IPS-18a (cell line): Measurements from ENCODE around the gene ASPG.

Experiments
- H3K27ac ChIP-seq: one replicate; pipeline ENCODE4 v1.5.1; 2013; ENCODE audit warnings: low read length
- H3K27me3 ChIP-seq: one replicate; pipeline ENCODE4 v1.6.1; 2013; ENCODE audit warnings: mild to moderate bottlenecking, low read length; ENCODE audit not compliant: control insufficient read depth, insufficient read depth
- H3K36me3 ChIP-seq: one replicate; pipeline ENCODE4 v1.6.1; 2013; ENCODE audit warnings: low read depth, low read length; ENCODE audit not compliant: control insufficient read depth
- H3K4me1 ChIP-seq: one replicate; pipeline ENCODE4 v1.6.1; 2013; ENCODE audit warnings: low read depth, low read length; ENCODE audit not compliant: control insufficient read depth
- H3K4me3 ChIP-seq: one replicate; pipeline ENCODE4 v1.5.1; 2013; ENCODE audit warnings: low read length
- H3K9ac ChIP-seq: one replicate; pipeline ENCODE4 v1.6.1; 2013; ENCODE audit warnings: mild to moderate bottlenecking, low read length, moderate library complexity
- H3K9me3 ChIP-seq: one replicate; pipeline ENCODE4 v1.6.1; 2013; ENCODE audit warnings: low read depth, low read length; ENCODE audit not compliant: control insufficient read depth

Gene ASPG

GRCh38 chr14:104137297-104138097 lies 52.0 kb downstream of the ASPG start:
- H3K4me3 ChIP-seq, result peak overlapping the region; percentile 78
- no peaks in the 10 kb centered on the region for H3K36me3 ChIP-seq
- H3K9me3 ChIP-seq, result no peaks in the 10 kb centered on the region
- H3K27ac ChIP-seq, result no peak overlapping the region
- no peak overlapping the region for H3K9ac ChIP-seq
- peaks cover 26% of the 10 kb centered on the region for H3K4me1 ChIP-seq
- peaks cover 33% of the 10 kb centered on the region for H3K27me3 ChIP-seq

- Histone ChIP-seq H3K9me3 (no peaks in the 10 kb centered on the region), H3K4me3 (peak within 1 kb of the TSS; percentile 78), H3K9ac (peak within 1 kb of the TSS; percentile 22), H3K27me3 (peaks cover 33% of the 10 kb centered on the region), H3K36me3 (no peaks in the 10 kb centered on the region), H3K27ac (no peak within 1 kb of the TSS), H3K4me1 (peaks cover 26% of the 10 kb centered on the region)
Observed at GRCh38 chr14:104138098-104138717, 52.7 kb downstream of the ASPG start, which contains the start of gene KIF26A. TSS of gene KIF26A (plus strand) at chr14:104138587. CDS start at chr14:104138723, 136 bp downstream.

- Histone ChIP-seq H3K27ac (no peak overlapping the region), H3K36me3 (no peaks in the 10 kb centered on the region), H3K9ac (peak overlapping the region; percentile 22), H3K4me1 (peaks cover 26% of the 10 kb centered on the region), H3K9me3 (no peaks in the 10 kb centered on the region), H3K4me3 (peak overlapping the region; percentile 78), H3K27me3 (peaks cover 33% of the 10 kb centered on the region)
Observed at GRCh38 chr14:104138718-104139459, 53.4 kb downstream of the ASPG start.

DNA sequence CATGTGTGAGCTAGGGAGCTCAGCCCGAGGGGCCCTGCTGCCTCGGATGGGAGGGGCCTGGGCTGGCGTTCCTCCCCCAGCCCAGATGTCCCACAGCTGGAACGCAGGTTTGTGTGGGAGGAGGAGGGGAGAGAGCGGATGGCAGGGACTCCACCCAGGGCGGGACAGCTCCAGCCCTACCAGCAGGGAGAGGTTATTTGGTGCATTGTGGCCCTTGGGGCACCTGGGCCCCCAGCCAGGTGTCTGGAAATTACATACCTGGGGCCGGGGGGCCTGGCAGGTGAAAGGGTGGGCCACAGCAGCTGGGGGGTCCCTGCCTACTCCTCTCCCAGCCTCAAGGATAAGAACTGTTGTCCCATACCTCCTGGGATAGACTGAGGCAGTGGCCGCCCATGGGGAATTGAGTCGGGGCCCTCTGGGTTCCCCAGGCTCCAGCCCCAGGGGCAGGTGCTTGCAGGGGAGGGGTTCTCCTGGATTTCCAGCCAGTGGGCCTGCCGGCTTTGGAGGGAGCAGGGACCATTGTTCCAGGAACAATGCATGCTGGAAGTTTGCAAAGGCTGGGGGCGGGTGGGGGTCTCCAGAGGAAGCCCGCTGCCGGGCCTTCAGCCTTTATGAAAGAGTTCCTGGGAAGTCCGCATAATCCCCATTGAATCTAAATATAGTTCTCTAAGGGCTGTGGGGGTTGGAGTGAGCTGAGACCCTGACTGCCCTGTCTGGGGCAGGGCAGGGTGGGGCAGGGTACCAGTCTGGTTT lies 54.1 kb downstream of the ASPG start:
- Histone ChIP-seq H3K27me3 (peaks cover 31% of the 10 kb centered on the region), H3K27ac (no peak overlapping the region), H3K36me3 (no peaks in the 10 kb centered on the region), H3K9me3 (no peaks in the 10 kb centered on the region), H3K4me3 (peak overlapping the region; percentile 78), H3K9ac (peak overlapping the region; percentile 22), H3K4me1 (peaks cover 24% of the 10 kb centered on the region)

DNA sequence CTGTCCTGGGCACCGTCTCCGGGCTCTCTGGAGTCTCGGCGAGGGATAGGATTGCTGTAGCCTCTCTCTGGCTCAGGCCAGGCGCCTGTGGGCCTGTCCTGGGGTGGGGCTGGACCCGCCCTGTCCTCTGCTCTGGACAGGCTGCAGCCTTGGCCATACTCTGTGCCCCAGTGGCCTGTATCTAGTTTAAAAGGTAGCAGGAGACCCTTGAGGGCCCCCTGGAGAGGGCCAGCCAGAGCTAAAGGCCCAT lies 54.6 kb downstream of the ASPG start:
- peaks cover 19% of the 10 kb centered on the region for H3K4me1 ChIP-seq
- no peak overlapping the region for H3K9ac ChIP-seq
- no peaks in the 10 kb centered on the region for H3K9me3 ChIP-seq
- H3K27me3 ChIP-seq, result peaks cover 26% of the 10 kb centered on the region
- peak overlapping the region; percentile 78 for H3K4me3 ChIP-seq
- no peaks in the 10 kb centered on the region for H3K36me3 ChIP-seq
- no peak overlapping the region for H3K27ac ChIP-seq

DNA sequence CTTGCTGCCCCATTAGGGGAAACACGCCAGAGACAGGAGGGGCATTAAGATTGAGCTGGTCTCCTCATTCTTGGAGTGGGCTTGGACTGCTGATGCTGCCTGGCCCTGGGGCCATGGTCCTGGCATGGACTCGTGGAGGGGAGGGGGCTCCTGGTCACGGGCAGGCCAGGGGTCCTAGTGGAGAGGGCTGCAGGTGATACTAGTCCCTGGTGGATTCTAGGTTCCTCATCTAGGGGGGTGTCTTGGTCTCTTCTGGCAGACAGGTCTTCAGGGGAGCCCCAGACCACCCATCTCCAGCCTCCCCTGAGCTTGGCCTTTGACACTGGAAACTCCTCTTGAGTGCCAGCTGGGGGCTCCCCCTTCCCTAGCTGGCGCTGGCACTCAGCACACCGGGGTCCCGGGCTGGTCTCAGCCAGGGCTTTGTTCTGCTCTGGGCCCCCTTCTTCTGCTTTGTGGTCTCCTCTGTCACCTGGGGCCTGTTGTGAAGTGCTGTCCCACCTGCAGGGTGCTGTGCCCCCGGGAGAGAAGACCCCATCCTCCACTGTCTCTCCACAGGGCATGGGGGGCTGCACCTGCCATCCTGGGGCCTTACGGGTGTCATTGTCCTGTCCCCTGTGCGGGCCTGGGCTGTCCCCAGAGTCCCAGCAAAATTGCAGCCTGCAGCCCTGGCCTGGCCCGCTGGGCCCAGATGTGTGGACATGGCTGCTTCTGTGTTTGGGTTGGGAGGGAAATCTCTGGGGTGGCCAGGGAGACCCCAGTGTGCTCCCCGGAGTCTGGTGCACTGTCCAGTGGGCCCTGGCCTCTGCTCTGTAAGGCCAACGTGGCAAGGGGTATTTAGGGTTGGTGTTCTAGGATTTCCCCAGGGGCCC lies 55.2 kb downstream of the ASPG start:
- Histone ChIP-seq H3K27ac (no peak overlapping the region), H3K27me3 (peaks cover 21% of the 10 kb centered on the region), H3K36me3 (no peaks in the 10 kb centered on the region), H3K9me3 (no peaks in the 10 kb centered on the region), H3K4me3 (peak overlapping the region; percentile 78), H3K4me1 (peaks cover 19% of the 10 kb centered on the region), H3K9ac (no peak overlapping the region)

GRCh38 chr14:104141621-104142091 lies 56.2 kb downstream of the ASPG start:
- Histone ChIP-seq H3K4me1 (peaks cover 19% of the 10 kb centered on the region), H3K9ac (no peak overlapping the region), H3K36me3 (no peaks in the 10 kb centered on the region), H3K27ac (no peak overlapping the region), H3K4me3 (no peak overlapping the region), H3K27me3 (peaks cover 13% of the 10 kb centered on the region), H3K9me3 (no peaks in the 10 kb centered on the region)

- peaks cover 6% of the 10 kb centered on the region for H3K27me3 ChIP-seq
- H3K9me3 ChIP-seq, result no peaks in the 10 kb centered on the region
- no peak overlapping the region for H3K4me3 ChIP-seq
- no peak overlapping the region for H3K27ac ChIP-seq
- H3K9ac ChIP-seq, result no peak overlapping the region
- H3K4me1 ChIP-seq, result peaks cover 15% of the 10 kb centered on the region
- no peaks in the 10 kb centered on the region for H3K36me3 ChIP-seq
Observed at GRCh38 chr14:104142136-104142945, 56.8 kb downstream of the ASPG start.

DNA sequence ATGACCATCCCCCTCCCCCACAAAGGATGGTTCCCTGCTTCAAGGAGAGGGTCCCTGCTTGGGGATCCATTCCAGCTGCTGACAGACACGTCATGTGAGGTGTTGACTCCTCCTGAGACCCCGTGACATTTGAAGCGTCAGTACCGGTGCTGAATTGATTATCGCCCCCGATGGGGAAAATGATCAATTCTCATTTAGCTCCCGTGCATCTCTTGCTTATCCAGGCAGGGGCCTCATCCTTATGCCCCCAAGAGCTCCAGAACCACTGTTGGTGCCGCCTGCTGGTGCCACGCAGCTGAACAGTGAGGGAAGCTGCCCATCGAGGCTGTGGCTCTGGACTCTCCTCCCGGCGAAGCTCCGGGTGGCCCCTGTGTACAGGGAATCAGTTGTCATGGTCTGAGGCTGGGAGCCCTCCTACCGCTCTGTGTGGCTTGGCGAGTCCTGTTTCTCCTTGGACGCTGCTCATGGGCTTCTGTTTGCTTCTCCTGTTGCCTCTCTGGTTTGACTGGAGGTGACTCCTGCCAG lies 57.5 kb downstream of the ASPG start:
- Histone ChIP-seq H3K27me3 (peaks cover under 1% of the 10 kb centered on the region), H3K9ac (no peak overlapping the region)

More for the DNA sequence above, 57.5 kb downstream of the ASPG start:
- peaks cover 21% of the 10 kb centered on the region for H3K4me1 ChIP-seq
- H3K4me3 ChIP-seq, result no peak overlapping the region
- H3K9me3 ChIP-seq, result no peaks in the 10 kb centered on the region
- no peak overlapping the region for H3K27ac ChIP-seq
- no peaks in the 10 kb centered on the region for H3K36me3 ChIP-seq
